ENCODE measurements around the gene STEAP1B.

The STEAP1B gene

DNA sequence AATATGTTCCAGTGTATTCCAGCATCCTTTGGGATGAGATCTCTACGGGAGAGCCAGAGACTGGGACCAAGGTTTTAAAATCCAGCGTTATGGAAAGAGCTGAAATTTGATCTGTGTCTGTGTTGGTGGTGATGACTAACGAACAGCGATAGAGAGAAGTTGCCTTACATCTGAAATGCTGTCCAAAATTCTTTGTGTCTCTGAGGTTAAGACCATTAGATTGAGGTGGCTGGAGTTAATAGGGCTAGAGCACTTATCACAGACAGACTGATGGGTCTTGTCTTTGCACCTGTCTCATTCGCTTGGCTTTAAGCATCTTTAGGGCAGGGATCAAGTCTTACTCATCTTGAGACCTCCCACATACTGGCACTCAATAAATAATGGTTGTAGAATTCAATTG, 102.0 kb downstream of the STEAP1B start:
- peak; percentile 10 for DNase-seq

DNA sequence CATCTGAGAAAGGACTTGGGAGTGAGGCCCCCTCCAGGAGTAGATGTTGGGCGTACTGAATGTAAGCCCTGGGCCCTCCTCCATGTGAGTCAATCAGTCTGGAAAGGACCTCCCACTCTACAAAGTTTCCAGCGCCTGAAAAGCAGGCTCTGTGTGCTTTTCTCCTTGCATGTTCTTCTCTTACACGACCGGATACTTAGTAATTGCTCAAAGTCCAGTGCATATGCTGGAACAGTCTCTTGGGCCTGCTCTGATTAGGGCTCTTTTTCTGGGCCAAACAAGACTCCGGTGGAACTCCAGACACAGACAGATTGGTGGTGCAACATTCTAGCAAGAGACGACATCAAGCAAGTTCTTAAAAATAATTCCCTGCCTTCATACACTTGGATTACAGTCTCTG, 104.8 kb downstream of the STEAP1B start:
- DNase-seq: no peak

- DNase-seq: no peak
These were observed 105.2 kb downstream of the STEAP1B start for GRCh38 chr7:22394739-22395138.

- DNase-seq: peak; percentile 25
These were observed 105.9 kb downstream of the STEAP1B start for GRCh38 chr7:22393913-22394729.

DNA sequence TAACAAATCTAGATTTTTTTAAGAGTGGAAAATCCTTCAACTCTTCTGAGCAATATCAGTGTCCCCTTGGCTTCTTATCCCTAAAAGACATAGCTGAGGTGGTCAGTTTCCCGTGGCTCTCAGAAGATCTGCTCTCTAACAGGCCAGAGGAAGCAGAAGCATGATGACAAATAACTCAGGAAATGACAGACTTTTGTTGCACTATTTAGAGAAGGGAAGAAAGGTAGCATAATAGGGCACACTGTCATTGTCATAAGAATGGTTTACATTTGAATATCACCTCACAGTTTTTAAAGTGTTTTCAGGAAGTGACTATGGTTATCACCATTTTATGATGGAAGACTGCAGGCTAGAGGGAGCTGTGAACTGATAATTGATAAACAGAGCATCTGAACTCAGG, 109.5 kb downstream of the STEAP1B start:
- no peak for DNase-seq

GRCh38 chr7:22389892-22390291, 110.1 kb downstream of the STEAP1B start:
- no peak for DNase-seq

DNA sequence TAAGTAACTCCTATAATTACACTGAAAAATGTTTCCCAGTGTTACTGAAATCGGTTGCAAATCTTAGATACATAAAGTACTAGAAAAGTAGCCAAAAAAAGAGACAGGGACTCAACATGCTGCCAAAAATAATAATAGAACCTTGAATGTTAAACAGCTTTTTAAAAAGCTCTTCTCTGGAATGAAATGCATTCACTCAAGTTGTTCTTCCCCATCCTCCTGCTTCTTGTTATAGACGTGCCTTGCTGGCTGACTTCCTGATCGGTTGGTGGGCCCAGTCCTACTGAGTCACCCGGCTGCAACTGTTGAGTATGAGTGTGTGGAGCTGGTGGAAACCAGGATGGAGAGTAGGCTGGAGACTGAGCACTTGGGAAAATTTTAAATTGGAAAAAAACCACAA, 112.4 kb downstream of the STEAP1B start:
- no peak for DNase-seq

DNA sequence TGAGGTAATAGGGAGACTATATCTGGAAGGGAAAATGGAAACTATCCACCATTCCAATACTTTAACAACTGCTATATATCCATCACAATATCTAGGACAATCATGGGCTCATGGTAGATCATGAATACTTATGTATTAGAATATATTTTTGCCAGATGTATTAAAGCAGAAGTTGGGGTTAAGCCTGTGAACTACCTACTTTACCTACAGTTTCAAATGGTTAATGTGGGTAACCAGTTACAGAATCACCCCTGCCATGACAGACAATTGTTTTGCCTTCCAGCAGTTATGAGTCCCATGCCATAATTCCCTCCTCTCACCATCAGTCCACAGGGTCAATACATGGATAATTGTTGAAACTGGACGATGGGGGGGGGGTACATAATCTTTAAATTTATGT, 113.1 kb downstream of the STEAP1B start:
- no peak for DNase-seq

DNA sequence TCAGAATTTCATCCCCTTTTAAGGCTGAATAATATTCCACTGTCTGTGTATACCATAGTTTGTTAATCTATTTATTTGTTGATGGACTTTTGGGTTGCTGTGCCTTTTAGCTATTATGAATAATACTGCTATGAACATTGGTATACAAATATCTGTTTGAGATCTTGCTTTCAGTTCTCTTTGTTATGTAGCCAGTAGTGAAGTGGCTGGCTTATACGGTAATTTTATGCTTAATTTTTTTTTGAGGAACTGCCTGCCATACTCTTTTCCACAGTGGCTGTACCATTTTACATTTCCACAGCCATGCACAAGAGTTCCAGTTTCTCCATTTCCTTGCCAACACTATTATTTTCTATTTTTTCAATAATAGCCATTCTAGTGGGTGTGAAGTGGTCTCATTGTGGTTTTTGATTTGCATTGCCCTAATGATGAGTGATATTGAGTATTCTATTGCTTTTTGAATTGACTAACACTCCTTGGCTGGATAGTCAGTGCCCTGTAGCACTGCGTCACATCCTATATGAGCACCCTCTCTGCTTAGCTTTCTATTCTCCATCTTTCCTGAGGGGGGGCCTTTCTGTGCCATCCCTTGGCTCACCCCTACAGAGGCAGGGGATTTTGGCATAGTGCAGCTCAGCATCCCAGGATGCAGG, 113.7 kb downstream of the STEAP1B start:
- no peak for DNase-seq

- DNase-seq: no peak
These were observed 114.7 kb downstream of the STEAP1B start for GRCh38 chr7:22385326-22385725.

- no peak for DNase-seq
These were observed 119.7 kb downstream of the STEAP1B start for GRCh38 chr7:22380333-22380732.

DNA sequence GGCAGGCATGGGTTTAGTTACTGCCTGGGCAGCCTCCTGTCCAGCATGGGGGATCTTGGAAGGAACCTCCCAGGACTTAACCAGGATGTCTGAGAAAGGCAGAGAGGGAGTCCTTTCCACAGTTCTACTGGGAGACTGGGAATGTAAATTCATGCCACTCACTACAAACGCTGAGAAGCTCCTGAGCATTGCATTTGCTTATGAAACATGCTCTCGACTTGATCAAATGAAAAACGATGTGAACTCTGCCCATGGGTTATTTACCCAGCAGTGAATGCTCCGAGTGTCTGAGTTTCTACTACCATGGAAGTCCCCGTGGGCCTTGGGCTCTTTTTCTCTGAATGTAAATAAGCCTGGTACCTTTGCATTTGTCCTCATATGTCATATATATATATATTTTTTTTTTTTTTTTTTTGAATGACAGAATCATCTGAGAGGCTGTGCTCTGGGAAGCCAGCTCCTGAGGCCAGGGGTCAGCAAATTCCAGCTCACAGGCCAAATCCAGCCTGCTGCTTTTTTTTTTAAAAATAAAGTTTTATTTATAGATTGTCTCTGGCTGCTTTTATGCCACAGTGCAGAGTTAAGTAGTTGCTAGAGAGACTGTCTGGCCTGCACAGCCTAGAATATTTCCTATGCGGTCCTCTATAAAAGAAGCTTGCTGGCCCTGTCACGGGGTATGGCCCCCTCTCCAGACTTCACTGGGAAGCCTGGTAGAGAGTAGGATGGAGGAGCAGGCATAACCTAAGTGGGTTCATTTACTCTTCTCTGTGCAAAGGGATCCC, 121.6 kb downstream of the STEAP1B start:
- no peak for DNase-seq

DNA sequence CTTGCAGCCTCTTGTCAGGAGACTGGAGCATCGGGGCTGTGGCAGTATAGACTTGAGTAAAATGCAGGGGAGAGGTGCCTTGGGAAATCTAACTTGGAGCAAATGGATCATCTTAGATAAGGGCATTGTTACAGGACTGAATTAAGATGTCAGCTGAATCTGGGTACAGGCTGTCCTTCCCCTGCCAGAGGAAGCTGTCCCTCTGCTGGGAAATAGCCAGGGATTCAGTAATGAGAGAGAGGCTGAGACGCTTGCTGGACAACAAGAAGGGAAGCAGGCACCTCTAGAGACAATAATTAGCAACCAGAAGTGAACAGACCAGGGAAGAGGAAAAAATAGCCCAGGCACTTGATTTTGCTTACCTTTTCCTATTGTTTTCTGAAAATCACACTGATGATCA, 122.3 kb downstream of the STEAP1B start:
- no peak for DNase-seq

DNA sequence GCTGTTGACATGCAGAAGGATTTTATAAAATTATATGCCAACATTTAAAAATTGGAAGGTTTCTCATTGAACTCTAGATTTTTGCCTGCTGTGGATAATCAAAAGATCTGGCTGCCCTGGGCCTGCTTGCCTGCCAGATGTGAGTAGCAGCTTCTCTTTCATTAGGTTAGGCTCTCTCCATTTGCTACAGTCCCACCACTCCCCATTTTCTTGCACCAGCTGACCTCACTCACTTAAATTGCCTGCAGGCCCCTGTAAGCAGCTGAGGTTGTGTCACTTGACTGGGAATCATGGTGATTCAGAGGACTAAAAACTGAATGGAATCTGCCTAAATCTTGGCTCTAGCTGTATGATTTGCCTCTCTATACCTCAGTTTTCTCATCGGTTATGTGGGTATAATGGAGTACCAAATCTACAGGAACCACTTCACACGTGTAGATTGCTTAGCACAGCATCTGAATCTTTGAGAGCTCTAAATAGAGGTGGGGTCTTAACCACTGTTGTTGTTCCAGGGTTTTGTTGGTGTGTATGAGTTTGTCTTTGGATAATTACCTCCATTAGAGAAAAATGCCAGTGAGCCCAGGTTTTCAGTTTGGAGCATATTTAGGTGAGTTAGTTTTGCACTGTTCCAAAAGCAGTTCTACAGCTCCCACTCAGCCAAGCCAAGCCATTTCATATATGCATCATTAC, 124.5 kb downstream of the STEAP1B start:
- no peak for DNase-seq

DNA sequence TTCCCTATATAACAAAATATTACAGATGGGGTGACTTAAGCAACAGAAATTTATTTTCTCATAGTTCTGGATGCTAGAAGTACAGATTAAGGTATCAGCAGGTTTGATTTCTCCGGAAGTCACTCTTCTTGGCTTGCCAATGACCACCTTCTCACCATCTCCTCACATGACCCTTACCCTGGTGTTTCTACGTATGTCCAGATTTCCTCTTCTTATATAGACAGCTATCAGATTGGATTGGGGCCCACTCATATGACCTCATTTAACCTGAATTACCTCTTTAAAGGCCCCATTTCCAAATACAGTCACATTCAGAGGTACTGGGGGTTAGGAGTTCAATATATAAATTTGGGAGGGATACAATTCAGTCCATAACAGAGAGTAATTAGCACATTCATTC, 126.1 kb downstream of the STEAP1B start:
- DNase-seq: no peak

DNA sequence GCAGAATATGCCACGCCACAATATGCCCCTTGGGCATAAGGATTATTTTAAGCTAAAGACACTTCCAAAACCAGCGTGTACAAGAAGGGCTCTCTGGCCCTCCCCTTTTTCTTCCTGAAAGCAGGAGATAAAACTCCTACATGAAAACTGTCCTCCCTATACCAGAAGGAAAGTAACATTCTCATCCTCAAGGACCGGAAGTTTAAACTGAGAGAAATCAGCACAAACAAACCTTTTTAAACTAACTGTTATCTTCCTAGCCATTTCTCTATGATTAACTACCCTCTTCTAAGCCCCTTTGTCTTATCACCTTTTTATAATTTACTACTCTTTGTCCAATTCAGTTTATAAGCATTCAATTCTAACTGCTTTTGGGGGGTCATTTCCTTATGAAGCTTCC, 126.6 kb downstream of the STEAP1B start:
- DNase-seq: no peak

GRCh38 chr7:22372863-22373262, 127.1 kb downstream of the STEAP1B start:
- peak; percentile 23 for DNase-seq

DNA sequence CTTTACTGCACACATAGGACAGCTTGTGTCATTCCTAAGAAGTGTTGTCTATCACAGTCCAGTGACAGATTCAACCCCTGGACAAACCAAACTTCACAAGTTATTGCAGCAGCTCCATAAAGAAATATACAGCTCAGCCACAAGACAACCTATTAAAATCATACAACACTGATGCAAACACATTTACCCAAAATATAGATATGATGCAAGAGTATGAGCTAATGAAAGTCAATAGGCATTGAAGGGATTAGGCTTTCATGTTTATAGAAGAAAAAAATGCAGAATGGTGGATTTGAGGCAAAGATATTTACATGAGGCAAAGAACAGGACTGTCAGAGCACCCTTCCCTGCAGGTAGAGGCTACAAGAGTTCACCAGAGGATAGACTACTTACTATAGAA, 128.1 kb downstream of the STEAP1B start:
- no peak for DNase-seq
